BLaER1 (cell line): ENCODE measurements around the gene ELF5.

Source experiments
- H3K27ac ChIP-seq: shearing (Covaris generic); formaldehyde crosslinking; 2 replicates; pipeline ENCODE4 v1.8.1; 2022
- H3K27me3 ChIP-seq: shearing (Covaris generic); formaldehyde crosslinking; 2 replicates; pipeline ENCODE4 v1.8.1; 2022
- H3K36me3 ChIP-seq: shearing (Covaris generic); formaldehyde crosslinking; 2 replicates; pipeline ENCODE4 v1.8.1; 2022
- H3K4me1 ChIP-seq: shearing (Covaris generic); formaldehyde crosslinking; 2 replicates; pipeline ENCODE4 v1.8.1; 2022
- H3K4me2 ChIP-seq: shearing (Covaris generic); formaldehyde crosslinking; 2 replicates; pipeline ENCODE4 v1.8.1; 2022
- H3K4me3 ChIP-seq: shearing (Covaris generic); formaldehyde crosslinking; 2 replicates; pipeline ENCODE4 v1.8.1; 2022
- H3K9ac ChIP-seq: shearing (Covaris generic); formaldehyde crosslinking; 2 replicates; pipeline ENCODE4 v1.8.1; 2022
- H3K9me3 ChIP-seq: shearing (Covaris generic); formaldehyde crosslinking; 2 replicates; pipeline ENCODE4 v1.8.1; 2022
- H4K20me1 ChIP-seq: shearing (Covaris generic); formaldehyde crosslinking; 2 replicates; pipeline ENCODE4 v1.8.1; 2022
- Cebpa-rat ChIP-seq: shearing (Covaris generic); IDR thresholded peaks from 2 replicates; pipeline ENCODE4 v1.8.1; 2022

ELF5 gene

GRCh38 chr11:34446386-34446785, 67.2 kb downstream of the ELF5 start:
- peaks cover 57% of the 10 kb centered on the region for H3K4me1 ChIP-seq
- TF ChIP-seq Cebpa-rat: no peak
- H3K9me3 ChIP-seq: peaks cover 5% of the 10 kb centered on the region
- H3K27ac ChIP-seq: no peak overlapping the region
- no peak overlapping the region for H3K4me2 ChIP-seq
- H3K36me3 ChIP-seq: peaks cover 40% of the 10 kb centered on the region
- no peaks in the 10 kb centered on the region for H3K27me3 ChIP-seq
- H3K4me3 ChIP-seq: no peak overlapping the region
- H4K20me1 ChIP-seq: peaks cover 86% of the 10 kb centered on the region
- H3K9ac ChIP-seq: no peak overlapping the region

GRCh38 chr11:34445956-34446355, 67.6 kb downstream of the ELF5 start:
- peaks cover 58% of the 10 kb centered on the region for H3K4me1 ChIP-seq
- H3K4me2 ChIP-seq: no peak overlapping the region
- no peak overlapping the region for H3K4me3 ChIP-seq
- H3K27ac ChIP-seq: no peak overlapping the region
- H3K9me3 ChIP-seq: peaks cover 8% of the 10 kb centered on the region
- peaks cover 86% of the 10 kb centered on the region for H4K20me1 ChIP-seq
- TF ChIP-seq Cebpa-rat: no peak
- peaks cover 39% of the 10 kb centered on the region for H3K36me3 ChIP-seq
- H3K9ac ChIP-seq: no peak overlapping the region
- H3K27me3 ChIP-seq: no peaks in the 10 kb centered on the region

GRCh38 chr11:34444428-34444827, 69.2 kb downstream of the ELF5 start:
- H3K9me3 ChIP-seq: peaks cover 8% of the 10 kb centered on the region
- peaks cover 72% of the 10 kb centered on the region for H3K4me1 ChIP-seq
- no peak overlapping the region for H3K27ac ChIP-seq
- H3K4me2 ChIP-seq: no peak overlapping the region
- H3K27me3 ChIP-seq: no peaks in the 10 kb centered on the region
- H3K4me3 ChIP-seq: no peak overlapping the region
- no peak for TF ChIP-seq Cebpa-rat
- H3K36me3 ChIP-seq: peaks cover 23% of the 10 kb centered on the region; the same call in 1 of the 2 replicates
- H4K20me1 ChIP-seq: peaks cover 72% of the 10 kb centered on the region
- H3K9ac ChIP-seq: no peak overlapping the region

- H4K20me1 ChIP-seq: peaks cover 59% of the 10 kb centered on the region
- H3K36me3 ChIP-seq: peaks cover 18% of the 10 kb centered on the region; the same call in 1 of the 2 replicates
- 0 out of 2 replicates have a peak overlapping the region, but pooled peaks have one; percentile 10 for H3K4me2 ChIP-seq
- H3K9me3 ChIP-seq: peaks cover 8% of the 10 kb centered on the region
- H3K4me1 ChIP-seq: peaks cover 61% of the 10 kb centered on the region
- no peak overlapping the region for H3K27ac ChIP-seq
- no peak overlapping the region for H3K9ac ChIP-seq
- TF ChIP-seq Cebpa-rat: no peak
- no peak overlapping the region for H3K4me3 ChIP-seq
- no peaks in the 10 kb centered on the region for H3K27me3 ChIP-seq
Observed at GRCh38 chr11:34443136-34443535, 70.5 kb downstream of the ELF5 start.

GRCh38 chr11:34441814-34442213, 71.8 kb downstream of the ELF5 start:
- Histone ChIP-seq H3K9me3 (peaks cover 8% of the 10 kb centered on the region), H4K20me1 (peaks cover 45% of the 10 kb centered on the region), H3K4me2 (no peak overlapping the region), H3K27me3 (no peaks in the 10 kb centered on the region), H3K27ac (no peak overlapping the region), H3K4me1 (peaks cover 55% of the 10 kb centered on the region), H3K36me3 (peaks cover 18% of the 10 kb centered on the region; the same call in 1 of the 2 replicates), H3K9ac (no peak overlapping the region), H3K4me3 (no peak overlapping the region)
- TF ChIP-seq Cebpa-rat: no peak

- H3K9me3 ChIP-seq: peaks cover 8% of the 10 kb centered on the region
- no peaks in the 10 kb centered on the region for H3K27me3 ChIP-seq
- peak overlapping the region; percentile 91 for H3K9ac ChIP-seq
- H4K20me1 ChIP-seq: peaks cover 24% of the 10 kb centered on the region; the same call in 1 of the 2 replicates
- no peak for TF ChIP-seq Cebpa-rat
- peak overlapping the region; percentile 88 for H3K4me2 ChIP-seq
- H3K4me1 ChIP-seq: peaks cover 48% of the 10 kb centered on the region
- peaks cover 18% of the 10 kb centered on the region; the same call in 1 of the 2 replicates for H3K36me3 ChIP-seq
- H3K27ac ChIP-seq: peak overlapping the region; percentile 92
- peak overlapping the region; percentile 85 for H3K4me3 ChIP-seq
Observed at GRCh38 chr11:34439610-34440198, 73.9 kb downstream of the ELF5 start.

- peaks cover 15% of the 10 kb centered on the region; the same call in 1 of the 2 replicates for H4K20me1 ChIP-seq
- no peaks in the 10 kb centered on the region for H3K27me3 ChIP-seq
- peak within 1 kb of the TSS; percentile 92 for H3K27ac ChIP-seq
- peak within 1 kb of the TSS; percentile 85 for H3K4me3 ChIP-seq
- H3K9me3 ChIP-seq: peaks cover 8% of the 10 kb centered on the region
- H3K4me2 ChIP-seq: peak within 1 kb of the TSS; percentile 88
- TF ChIP-seq Cebpa-rat: no peak
- peaks cover 18% of the 10 kb centered on the region; the same call in 1 of the 2 replicates for H3K36me3 ChIP-seq
- H3K4me1 ChIP-seq: peaks cover 39% of the 10 kb centered on the region
- peak within 1 kb of the TSS; percentile 91 for H3K9ac ChIP-seq
Observed at GRCh38 chr11:34438529-34439507, 74.8 kb downstream of the ELF5 start, which contains the start of gene CAT. CAT (plus strand) TSS chr11:34438934; CDS start chr11:34439014, 80 bp downstream.

GRCh38 chr11:34437224-34438125, 76.1 kb downstream of the ELF5 start:
- H3K4me3 ChIP-seq: peak overlapping the region; percentile 85; the same call in 1 of the 2 replicates
- H3K4me2 ChIP-seq: peak overlapping the region; percentile 79
- H3K9ac ChIP-seq: no peak overlapping the region

GRCh38 chr11:34433899-34434298, 79.7 kb downstream of the ELF5 start:
- H3K9me3 ChIP-seq: no peaks in the 10 kb centered on the region
- no peaks in the 10 kb centered on the region for H3K36me3 ChIP-seq
- no peak overlapping the region for H3K4me3 ChIP-seq
- TF ChIP-seq Cebpa-rat: no peak
- no peaks in the 10 kb centered on the region for H3K27me3 ChIP-seq
- no peak overlapping the region for H3K4me2 ChIP-seq
- H3K9ac ChIP-seq: no peak overlapping the region
- H4K20me1 ChIP-seq: no peaks in the 10 kb centered on the region
- no peak overlapping the region for H3K27ac ChIP-seq
- peaks cover 10% of the 10 kb centered on the region for H3K4me1 ChIP-seq

More at GRCh38 chr11:34437224-34438125, 76.1 kb downstream of the ELF5 start:
- no peak for TF ChIP-seq Cebpa-rat
- peaks cover 2% of the 10 kb centered on the region; the same call in 1 of the 2 replicates for H4K20me1 ChIP-seq
- peaks cover 14% of the 10 kb centered on the region; the same call in 1 of the 2 replicates for H3K36me3 ChIP-seq
- peaks cover 28% of the 10 kb centered on the region for H3K4me1 ChIP-seq
- no peaks in the 10 kb centered on the region for H3K27me3 ChIP-seq
- no peak overlapping the region for H3K27ac ChIP-seq
- H3K9me3 ChIP-seq: peaks cover 8% of the 10 kb centered on the region
